ENCODE results near the gene INHBB. TPM values are rescaled to one million over a fixed set of nuclear protein-coding genes. Genes with fewer than 3 reads are reported as not detected.

INHBB gene
- total and polyA plus RNA-seq, 2 of the 4 experiments (the other 2 are of a cell fraction): 0.18 to 0.92 TPM

GRCh38 chr2:120355780-120356266 lies 9.9 kb downstream of the INHBB start:
- Histone ChIP-seq H3K4me1 (ENCODE audit: control insufficient read depth, insufficient read depth, low read length) (peaks cover 1% of the 10 kb centered on the region; the same call in 1 of the 2 replicates), H4K91ac (ENCODE audit: insufficient read depth, low read depth, low read length) (no peak overlapping the region), H3K9ac (ENCODE audit: low read depth, low read length) (no peak overlapping the region), H2BK20ac (ENCODE audit: low read depth, low read length) (no peak overlapping the region), H3K18ac (ENCODE audit: low read depth, low read length) (no peak overlapping the region), H4K5ac (ENCODE audit: low read depth, low read length) (no peak overlapping the region), H3K56ac (ENCODE audit: extremely low read depth, insufficient read depth, low read length) (no peak overlapping the region), H3K36me3 (ENCODE audit: control insufficient read depth, insufficient read depth, low read length) (no peaks in the 10 kb centered on the region), H2AFZ (replicated peaks; ENCODE audit: low read length, poor library complexity) (no peak overlapping the region), H2AK9ac (replicated peaks; ENCODE audit: low read depth, low read length, poor library complexity) (peak overlapping the region; percentile 72), H3K23ac (ENCODE audit: low read depth, low read length) (no peak overlapping the region), H2BK120ac (ENCODE audit: low read depth, low read length) (no peak overlapping the region), H3K9me1 (ENCODE audit: insufficient read depth, low read length) (no peaks in the 10 kb centered on the region), H4K8ac (ENCODE audit: low read depth in 2 of 2, low read length in 2 of 2) (no peak overlapping the region), H4K20me1 (ENCODE audit: insufficient read depth, low read length) (no peaks in the 10 kb centered on the region), H3K9me3 (ENCODE audit: control insufficient read depth, insufficient read depth, low read length) (no peaks in the 10 kb centered on the region), H3K14ac (replicated peaks; ENCODE audit: low read depth, low read length) (no peak overlapping the region), H3K27ac (ENCODE audit: insufficient read depth, low read length) (no peak overlapping the region), H3K4ac (ENCODE audit: low read depth, low read length) (no peak overlapping the region), H3K79me1 (ENCODE audit: low read depth in 1 of 2, low read length in 2 of 2) (no peaks in the 10 kb centered on the region), H2AK5ac (ENCODE audit: low read depth, low read length) (no peak overlapping the region), H2BK5ac (ENCODE audit: low read depth, low read length, poor library complexity, severe bottlenecking) (no peak overlapping the region), H2BK15ac (ENCODE audit: low read depth, low read length) (no peak overlapping the region), H3K4me2 (ENCODE audit: low read depth, low read length) (no peak overlapping the region), H3K4me3 (ENCODE audit: insufficient read depth, low read depth, low read length) (no peak overlapping the region), H3K27me3 (ENCODE audit: control insufficient read depth, insufficient read depth, low read length) (peaks cover 72% of the 10 kb centered on the region)
- ChIA-PET CTCF (no interaction called here), POLR2A (ENCODE audit: unreplicated experiment) (no interaction called here)
- dilution Hi-C loops (cut with HindIII; ENCODE audit: low sequenced_read_pairs, unreplicated experiment) (no loop called here), in situ Hi-C loops (cut with MboI; ENCODE audit: low sequenced_read_pairs) (no loop called here), intact Hi-C loops (cut with micrococcal nuclease) (no loop called here)
- no peak for TF ChIP-seq NFE2L2 (IDR thresholded peaks at IDR 0.05; ENCODE audit: low read depth, low read length)
- TF ChIP-seq MAZ (IDR thresholded peaks at IDR 0.05; ENCODE audit: borderline replicate concordance, low read depth, low read length): no peak
- no peak for TF ChIP-seq RAD21 (IDR thresholded peaks at IDR 0.05; ENCODE audit: low read length)
- no peak for TF ChIP-seq FOS (IDR thresholded peaks at IDR 0.05; ENCODE audit: low read depth, low read length)
- no peak for TF ChIP-seq RFX5 (IDR thresholded peaks at IDR 0.05; ENCODE audit: low read depth, low read length)
- no peak for TF ChIP-seq CHD1 (IDR thresholded peaks at IDR 0.05; ENCODE audit: low read depth, low read length)
- TF ChIP-seq MAFK (IDR thresholded peaks at IDR 0.05; ENCODE audit: low read depth, low read length): no peak
- no peak for TF ChIP-seq POLR2A (IDR thresholded peaks at IDR 0.05; ENCODE audit: low read depth, low read length)
- TF ChIP-seq ELK1 (IDR thresholded peaks at IDR 0.05; ENCODE audit: borderline replicate concordance, low read depth, low read length): no peak
- no peak for TF ChIP-seq MXI1 (IDR thresholded peaks at IDR 0.05; ENCODE audit: borderline replicate concordance, low read depth, low read length)
- TF ChIP-seq CTCF (conservative IDR thresholded peaks at IDR 0.05; ENCODE audit: low read depth, low read length): no peak
- TF ChIP-seq BHLHE40 (IDR thresholded peaks at IDR 0.05; ENCODE audit: low read depth, low read length): no peak
- ATAC-seq (ENCODE audit: low read depth) (no peak), DNase-seq (no peak)
- BruUV-seq (replicated peaks): no TSS peak
- WGBS, 2 experiments (ENCODE audit: extremely low coverage in 2 of 2, insufficient read length in 1 of 2): no CpG with 5 or more reads among the region's 6 CpGs

Data from IMR-90 (cell line).